ENCODE measurements around the gene RNF157. TPM values are rescaled to one million over a fixed set of nuclear protein-coding genes. Genes with fewer than 3 reads are reported as not detected.

Gene RNF157
- total and polyA plus RNA-seq, 9 of the 15 experiments (the other 6 are each of a cell fraction or from before 2014, with no cell fraction given), result 8.1 to 31.7 (median 20.8) TPM

DNA sequence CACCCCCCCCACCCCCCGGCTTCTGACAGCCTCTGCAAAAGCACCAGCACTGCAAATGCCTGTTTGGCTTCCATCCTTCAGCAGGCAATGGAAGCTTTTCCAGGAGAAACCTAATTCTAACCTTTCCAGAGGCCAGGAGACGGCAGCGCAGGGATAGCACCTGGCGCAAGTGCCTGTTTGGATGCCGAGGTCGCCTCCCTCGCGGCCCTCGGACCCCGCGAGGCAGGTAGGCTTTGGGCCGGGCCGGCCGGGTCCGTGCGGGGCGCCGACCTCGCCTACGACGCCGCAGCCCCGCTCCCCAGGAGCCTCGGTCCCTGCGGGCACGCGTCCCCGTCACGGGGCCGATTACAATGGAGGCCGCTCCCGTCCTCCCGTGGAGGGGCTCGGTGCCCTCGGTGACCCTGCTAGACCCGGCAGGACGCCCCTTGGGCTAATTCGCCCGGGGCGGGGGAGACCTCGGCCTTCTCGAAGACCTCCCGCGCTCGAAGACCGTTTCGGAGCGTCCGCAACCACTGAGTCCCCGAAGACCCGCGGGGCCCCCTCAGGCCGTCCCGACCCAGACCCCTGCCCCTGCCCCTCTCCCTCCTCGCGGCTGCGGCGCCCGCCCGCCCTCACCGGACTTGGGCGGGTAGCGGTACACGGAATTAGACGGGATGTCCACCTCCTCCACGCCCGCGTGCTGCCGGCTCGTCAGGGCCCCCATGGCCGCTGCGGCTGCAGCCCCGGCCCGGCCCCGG lies 587 bp downstream of the RNF157 start (continued):
- TF ChIP-seq, protein P1, sequence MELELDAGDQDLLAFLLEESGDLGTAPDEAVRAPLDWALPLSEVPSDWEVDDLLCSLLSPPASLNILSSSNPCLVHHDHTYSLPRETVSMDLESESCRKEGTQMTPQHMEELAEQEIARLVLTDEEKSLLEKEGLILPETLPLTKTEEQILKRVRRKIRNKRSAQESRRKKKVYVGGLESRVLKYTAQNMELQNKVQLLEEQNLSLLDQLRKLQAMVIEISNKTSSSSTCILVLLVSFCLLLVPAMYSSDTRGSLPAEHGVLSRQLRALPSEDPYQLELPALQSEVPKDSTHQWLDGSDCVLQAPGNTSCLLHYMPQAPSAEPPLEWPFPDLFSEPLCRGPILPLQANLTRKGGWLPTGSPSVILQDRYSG (tag; conservative IDR thresholded peaks at IDR 0.05; ENCODE audit: low read depth), result no peak
- TF ChIP-seq, protein P2, sequence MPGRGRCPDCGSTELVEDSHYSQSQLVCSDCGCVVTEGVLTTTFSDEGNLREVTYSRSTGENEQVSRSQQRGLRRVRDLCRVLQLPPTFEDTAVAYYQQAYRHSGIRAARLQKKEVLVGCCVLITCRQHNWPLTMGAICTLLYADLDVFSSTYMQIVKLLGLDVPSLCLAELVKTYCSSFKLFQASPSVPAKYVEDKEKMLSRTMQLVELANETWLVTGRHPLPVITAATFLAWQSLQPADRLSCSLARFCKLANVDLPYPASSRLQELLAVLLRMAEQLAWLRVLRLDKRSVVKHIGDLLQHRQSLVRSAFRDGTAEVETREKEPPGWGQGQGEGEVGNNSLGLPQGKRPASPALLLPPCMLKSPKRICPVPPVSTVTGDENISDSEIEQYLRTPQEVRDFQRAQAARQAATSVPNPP (IDR thresholded peaks at IDR 0.05; ENCODE audit: borderline replicate concordance, insufficient read depth, insufficient read length), result no peak
- TF ChIP-seq, protein P3, sequence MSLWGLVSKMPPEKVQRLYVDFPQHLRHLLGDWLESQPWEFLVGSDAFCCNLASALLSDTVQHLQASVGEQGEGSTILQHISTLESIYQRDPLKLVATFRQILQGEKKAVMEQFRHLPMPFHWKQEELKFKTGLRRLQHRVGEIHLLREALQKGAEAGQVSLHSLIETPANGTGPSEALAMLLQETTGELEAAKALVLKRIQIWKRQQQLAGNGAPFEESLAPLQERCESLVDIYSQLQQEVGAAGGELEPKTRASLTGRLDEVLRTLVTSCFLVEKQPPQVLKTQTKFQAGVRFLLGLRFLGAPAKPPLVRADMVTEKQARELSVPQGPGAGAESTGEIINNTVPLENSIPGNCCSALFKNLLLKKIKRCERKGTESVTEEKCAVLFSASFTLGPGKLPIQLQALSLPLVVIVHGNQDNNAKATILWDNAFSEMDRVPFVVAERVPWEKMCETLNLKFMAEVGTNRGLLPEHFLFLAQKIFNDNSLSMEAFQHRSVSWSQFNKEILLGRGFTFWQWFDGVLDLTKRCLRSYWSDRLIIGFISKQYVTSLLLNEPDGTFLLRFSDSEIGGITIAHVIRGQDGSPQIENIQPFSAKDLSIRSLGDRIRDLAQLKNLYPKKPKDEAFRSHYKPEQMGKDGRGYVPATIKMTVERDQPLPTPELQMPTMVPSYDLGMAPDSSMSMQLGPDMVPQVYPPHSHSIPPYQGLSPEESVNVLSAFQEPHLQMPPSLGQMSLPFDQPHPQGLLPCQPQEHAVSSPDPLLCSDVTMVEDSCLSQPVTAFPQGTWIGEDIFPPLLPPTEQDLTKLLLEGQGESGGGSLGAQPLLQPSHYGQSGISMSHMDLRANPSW (CRISPR knock-in tag; IDR thresholded peaks at IDR 0.05), result no peak
- TF ChIP-seq GABPA (tag; conservative IDR thresholded peaks at IDR 0.05; ENCODE audit: low read depth) (no peak), KDM2B (CRISPR knock-in tag; IDR thresholded peaks at IDR 0.05) (0 out of 2 replicates have a peak, but pooled peaks have one; percentile 69), HCFC1 (IDR thresholded peaks at IDR 0.05; ENCODE audit: low read depth, low read length) (no peak), HNRNPL (IDR thresholded peaks at IDR 0.05; ENCODE audit: low read depth, low read length) (no peak), JUNB (CRISPR knock-in tag; conservative IDR thresholded peaks at IDR 0.05) (no peak), SAFB (IDR thresholded peaks at IDR 0.05; ENCODE audit: borderline replicate concordance, low read depth, low read length) (peak; percentile 70), PURB (CRISPR knock-in tag; IDR thresholded peaks at IDR 0.05; ENCODE audit: low read depth) (no peak)
- TF ChIP-seq, protein P4, sequence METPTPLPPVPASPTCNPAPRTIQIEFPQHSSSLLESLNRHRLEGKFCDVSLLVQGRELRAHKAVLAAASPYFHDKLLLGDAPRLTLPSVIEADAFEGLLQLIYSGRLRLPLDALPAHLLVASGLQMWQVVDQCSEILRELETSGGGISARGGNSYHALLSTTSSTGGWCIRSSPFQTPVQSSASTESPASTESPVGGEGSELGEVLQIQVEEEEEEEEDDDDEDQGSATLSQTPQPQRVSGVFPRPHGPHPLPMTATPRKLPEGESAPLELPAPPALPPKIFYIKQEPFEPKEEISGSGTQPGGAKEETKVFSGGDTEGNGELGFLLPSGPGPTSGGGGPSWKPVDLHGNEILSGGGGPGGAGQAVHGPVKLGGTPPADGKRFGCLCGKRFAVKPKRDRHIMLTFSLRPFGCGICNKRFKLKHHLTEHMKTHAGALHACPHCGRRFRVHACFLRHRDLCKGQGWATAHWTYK (CRISPR knock-in tag; IDR thresholded peaks at IDR 0.05), result 0 out of 2 replicates have a peak, but pooled peaks have one; percentile 33
- TF ChIP-seq, protein P5, sequence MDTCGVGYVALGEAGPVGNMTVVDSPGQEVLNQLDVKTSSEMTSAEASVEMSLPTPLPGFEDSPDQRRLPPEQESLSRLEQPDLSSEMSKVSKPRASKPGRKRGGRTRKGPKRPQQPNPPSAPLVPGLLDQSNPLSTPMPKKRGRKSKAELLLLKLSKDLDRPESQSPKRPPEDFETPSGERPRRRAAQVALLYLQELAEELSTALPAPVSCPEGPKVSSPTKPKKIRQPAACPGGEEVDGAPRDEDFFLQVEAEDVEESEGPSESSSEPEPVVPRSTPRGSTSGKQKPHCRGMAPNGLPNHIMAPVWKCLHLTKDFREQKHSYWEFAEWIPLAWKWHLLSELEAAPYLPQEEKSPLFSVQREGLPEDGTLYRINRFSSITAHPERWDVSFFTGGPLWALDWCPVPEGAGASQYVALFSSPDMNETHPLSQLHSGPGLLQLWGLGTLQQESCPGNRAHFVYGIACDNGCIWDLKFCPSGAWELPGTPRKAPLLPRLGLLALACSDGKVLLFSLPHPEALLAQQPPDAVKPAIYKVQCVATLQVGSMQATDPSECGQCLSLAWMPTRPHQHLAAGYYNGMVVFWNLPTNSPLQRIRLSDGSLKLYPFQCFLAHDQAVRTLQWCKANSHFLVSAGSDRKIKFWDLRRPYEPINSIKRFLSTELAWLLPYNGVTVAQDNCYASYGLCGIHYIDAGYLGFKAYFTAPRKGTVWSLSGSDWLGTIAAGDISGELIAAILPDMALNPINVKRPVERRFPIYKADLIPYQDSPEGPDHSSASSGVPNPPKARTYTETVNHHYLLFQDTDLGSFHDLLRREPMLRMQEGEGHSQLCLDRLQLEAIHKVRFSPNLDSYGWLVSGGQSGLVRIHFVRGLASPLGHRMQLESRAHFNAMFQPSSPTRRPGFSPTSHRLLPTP (IDR thresholded peaks at IDR 0.05; ENCODE audit: borderline replicate concordance, extremely low read depth, insufficient read length), result no peak
- TF ChIP-seq, protein P6, sequence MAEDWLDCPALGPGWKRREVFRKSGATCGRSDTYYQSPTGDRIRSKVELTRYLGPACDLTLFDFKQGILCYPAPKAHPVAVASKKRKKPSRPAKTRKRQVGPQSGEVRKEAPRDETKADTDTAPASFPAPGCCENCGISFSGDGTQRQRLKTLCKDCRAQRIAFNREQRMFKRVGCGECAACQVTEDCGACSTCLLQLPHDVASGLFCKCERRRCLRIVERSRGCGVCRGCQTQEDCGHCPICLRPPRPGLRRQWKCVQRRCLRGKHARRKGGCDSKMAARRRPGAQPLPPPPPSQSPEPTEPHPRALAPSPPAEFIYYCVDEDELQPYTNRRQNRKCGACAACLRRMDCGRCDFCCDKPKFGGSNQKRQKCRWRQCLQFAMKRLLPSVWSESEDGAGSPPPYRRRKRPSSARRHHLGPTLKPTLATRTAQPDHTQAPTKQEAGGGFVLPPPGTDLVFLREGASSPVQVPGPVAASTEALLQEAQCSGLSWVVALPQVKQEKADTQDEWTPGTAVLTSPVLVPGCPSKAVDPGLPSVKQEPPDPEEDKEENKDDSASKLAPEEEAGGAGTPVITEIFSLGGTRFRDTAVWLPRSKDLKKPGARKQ (CRISPR knock-in tag; IDR thresholded peaks at IDR 0.05), result no peak
